K562 (cell line): ENCODE results near the gene POLR3GL. TPM values are rescaled to one million over a fixed set of nuclear protein-coding genes. Genes with fewer than 3 reads are reported as not detected.
A peak's percentile ranks its signal among the peaks of the same experiment; 100 is the strongest.

Experiments
- CBX5 ChIP-seq: IDR thresholded peaks from 2 replicates; pipeline ENCODE4 v1.6.1; 2014; ENCODE audit warnings: low read depth, borderline replicate concordance
- EP300 ChIP-seq: IDR thresholded peaks from 2 replicates; pipeline ENCODE4 v1.6.1; 2012; ENCODE audit warnings: low read length, improper control_type of control experiment
- FUS ChIP-seq: fragments of 200-400 bp; formaldehyde crosslinking; optimal IDR thresholded peaks from 2 replicates; pipeline ENCODE3; 2017; ENCODE audit warnings: low read depth, low read length
- HDAC1 ChIP-seq, 2 experiments: fragments of 450-650 bp; IDR thresholded peaks; 2 replicates each; pipeline ENCODE4 v1.6.1; 2016 to 2017; ENCODE audit warnings: inconsistent platforms in 1 of 2, mild to moderate bottlenecking in 1 of 2, moderate library complexity in 1 of 2
- HDAC3 ChIP-seq: fragments of 450-650 bp; IDR thresholded peaks from 2 replicates; pipeline ENCODE4 v1.6.1; 2018; ENCODE audit warnings: borderline replicate concordance, mild to moderate bottlenecking, moderate library complexity; ENCODE audit not compliant: partially characterized antibody
- HNRNPLL ChIP-seq: fragments of 200-400 bp; formaldehyde crosslinking; IDR thresholded peaks from 2 replicates; pipeline ENCODE4 v1.6.1; 2017; ENCODE audit warnings: low read length, low read depth, mild to moderate bottlenecking; ENCODE audit not compliant: poor library complexity, severe bottlenecking
- LCOR ChIP-seq: sonication (generic); formaldehyde crosslinking; IDR thresholded peaks from 2 replicates; pipeline ENCODE4 v1.8.0; 2022; ENCODE audit warnings: mild to moderate bottlenecking, missing genetic modification reagents
- NR2C1 ChIP-seq, 2 experiments: fragments of 450-650 bp; IDR thresholded peaks; 2 replicates each; pipeline ENCODE4 v1.6.1; 2017; ENCODE audit warnings: mild to moderate bottlenecking in 2 of 2, antibody characterized with exemption in 1 of 2, inconsistent platforms in 1 of 2, missing compliant biosample characterization in 1 of 2, missing genetic modification characterization in 1 of 2
- POLR2H ChIP-seq: IDR thresholded peaks from 2 replicates; pipeline ENCODE4 v1.6.1; 2016; ENCODE audit warnings: missing genetic modification characterization, low read depth, mild to moderate bottlenecking, control low read depth, missing compliant biosample characterization, moderate library complexity
- SPI1 ChIP-seq: IDR thresholded peaks from 2 replicates; pipeline ENCODE4 v1.6.1; 2011; ENCODE audit warnings: low read depth, low read length, control low read depth, borderline replicate concordance
- TAF1 ChIP-seq: IDR thresholded peaks from 2 replicates; pipeline ENCODE4 v1.6.1; 2011; ENCODE audit warnings: mild to moderate bottlenecking, low read length, moderate library complexity; ENCODE audit not compliant: insufficient read depth, control insufficient read depth, severe bottlenecking; ENCODE audit errors: extremely low read depth
- TEAD2 ChIP-seq: fragments of 450-650 bp; IDR thresholded peaks from 2 replicates; pipeline ENCODE4 v1.6.1; 2016; ENCODE audit warnings: missing genetic modification characterization, control low read depth, missing compliant biosample characterization
- TEAD4 ChIP-seq, 2 experiments: sonication (generic) in 1 of 2; formaldehyde crosslinking in 1 of 2; IDR thresholded peaks; 2 replicates each; pipeline versions ENCODE4 v1.6.1 to v1.8.0; 2012 to 2022; ENCODE audit warnings: borderline replicate concordance in 1 of 2, inconsistent platforms in 1 of 2, low read length in 1 of 2, mild to moderate bottlenecking in 1 of 2, missing genetic modification reagents in 1 of 2
- U2AF2 ChIP-seq: fragments of 200-400 bp; formaldehyde crosslinking; optimal IDR thresholded peaks from 2 replicates; pipeline ENCODE3; 2017; ENCODE audit warnings: low read depth, mild to moderate bottlenecking, low read length
- ZBTB7A ChIP-seq: IDR thresholded peaks from 2 replicates; pipeline ENCODE4 v1.6.1; 2011; ENCODE audit warnings: low read depth, mild to moderate bottlenecking, low read length, moderate library complexity, borderline replicate concordance; ENCODE audit not compliant: control insufficient read depth
- polyA plus RNA-seq, 8 experiments: library from polyadenylated mRNA; depleted of rRNA in 4 of 8; stranded (reverse) in 5 of 8; unstranded in 3 of 8; fragments of >200 nt; fragmentation: Nextera tagmentation in 2 of 8; fragmentation: Illumina TruSeq in 1 of 8; extraction: Ambion mirVana in 2 of 8; extraction: Trizol in 1 of 8; gene quantifications; 2 replicates each; pipeline versions ENCODE4 v1.2.1 to v1.2.3, GENCODE V29; 2011 to 2014; ENCODE audit warnings: inconsistent platforms in 1 of 8, missing spikeins in 1 of 8
- total RNA-seq, 7 experiments: library from RNA; depleted of rRNA in 6 of 7; stranded (reverse); fragments of >200 nt in 6 of 7; fragmentation: Illumina TruSeq in 2 of 7; extraction: Trizol in 2 of 7; gene quantifications; 2 replicates each; pipeline versions ENCODE4 v1.2.1 to v1.2.3, GENCODE V29; 2011 to 2021; ENCODE audit warnings: low replicate concordance in 1 of 7
- TF ChIP-seq, protein P1 (sequence below): fragments of 450-650 bp; IDR thresholded peaks from 2 replicates; pipeline ENCODE4 v1.6.1; 2016; ENCODE audit warnings: low read depth
- TF ChIP-seq, protein P2 (sequence below): sonication (generic); formaldehyde crosslinking; IDR thresholded peaks from 2 replicates; pipeline ENCODE4 v1.5.0; 2020; ENCODE audit warnings: missing genetic modification reagents

The POLR3GL gene
- total and polyA plus RNA-seq, 9 of the 15 experiments (the other 6 are each of a cell fraction or from before 2014, with no cell fraction given) = 14.6 to 48.4 (median 38.2) TPM

DNA sequence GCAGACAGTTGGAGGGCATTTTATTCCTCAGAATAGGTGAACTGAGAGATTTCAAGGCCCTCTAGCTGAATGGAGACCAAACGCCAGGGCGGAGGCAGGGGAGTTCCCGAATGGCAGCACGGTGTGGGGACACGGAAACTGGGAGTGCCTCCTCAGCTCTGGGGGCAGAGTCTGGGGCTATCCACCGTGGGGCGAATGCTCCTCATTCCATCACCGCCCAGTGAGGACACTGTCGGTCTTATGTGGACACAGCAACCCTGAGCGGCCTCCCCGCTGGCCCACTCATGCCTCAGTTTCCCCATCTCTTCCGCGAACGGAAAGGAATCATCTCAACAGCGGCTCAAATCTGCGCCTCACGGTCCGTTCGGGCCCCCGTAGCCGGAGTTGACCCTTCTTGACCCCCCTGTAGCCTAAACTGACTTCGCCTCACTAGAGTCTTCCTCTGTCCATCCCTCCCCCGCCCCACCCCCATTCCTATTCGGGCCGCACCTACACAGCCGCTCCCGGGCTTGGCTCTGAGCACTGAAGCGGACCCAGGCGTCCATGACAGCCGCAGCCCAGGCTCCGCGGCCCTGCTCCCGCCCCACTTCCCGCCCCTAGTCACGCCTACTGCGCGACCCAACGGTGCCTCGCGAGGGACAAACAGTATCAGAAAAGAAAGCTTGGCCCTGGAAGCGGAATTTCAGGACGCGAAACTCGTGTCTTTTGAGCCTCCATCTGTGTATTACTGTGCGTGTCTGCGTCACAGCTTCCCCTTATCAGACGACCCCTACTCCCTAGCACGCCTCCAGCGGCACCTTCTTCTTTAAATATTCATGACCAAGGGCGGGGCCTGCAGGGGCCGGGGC lies 46.1 kb upstream of the POLR3GL start, which contains the start of gene PEX11B (continued):
- TF ChIP-seq, protein P1, sequence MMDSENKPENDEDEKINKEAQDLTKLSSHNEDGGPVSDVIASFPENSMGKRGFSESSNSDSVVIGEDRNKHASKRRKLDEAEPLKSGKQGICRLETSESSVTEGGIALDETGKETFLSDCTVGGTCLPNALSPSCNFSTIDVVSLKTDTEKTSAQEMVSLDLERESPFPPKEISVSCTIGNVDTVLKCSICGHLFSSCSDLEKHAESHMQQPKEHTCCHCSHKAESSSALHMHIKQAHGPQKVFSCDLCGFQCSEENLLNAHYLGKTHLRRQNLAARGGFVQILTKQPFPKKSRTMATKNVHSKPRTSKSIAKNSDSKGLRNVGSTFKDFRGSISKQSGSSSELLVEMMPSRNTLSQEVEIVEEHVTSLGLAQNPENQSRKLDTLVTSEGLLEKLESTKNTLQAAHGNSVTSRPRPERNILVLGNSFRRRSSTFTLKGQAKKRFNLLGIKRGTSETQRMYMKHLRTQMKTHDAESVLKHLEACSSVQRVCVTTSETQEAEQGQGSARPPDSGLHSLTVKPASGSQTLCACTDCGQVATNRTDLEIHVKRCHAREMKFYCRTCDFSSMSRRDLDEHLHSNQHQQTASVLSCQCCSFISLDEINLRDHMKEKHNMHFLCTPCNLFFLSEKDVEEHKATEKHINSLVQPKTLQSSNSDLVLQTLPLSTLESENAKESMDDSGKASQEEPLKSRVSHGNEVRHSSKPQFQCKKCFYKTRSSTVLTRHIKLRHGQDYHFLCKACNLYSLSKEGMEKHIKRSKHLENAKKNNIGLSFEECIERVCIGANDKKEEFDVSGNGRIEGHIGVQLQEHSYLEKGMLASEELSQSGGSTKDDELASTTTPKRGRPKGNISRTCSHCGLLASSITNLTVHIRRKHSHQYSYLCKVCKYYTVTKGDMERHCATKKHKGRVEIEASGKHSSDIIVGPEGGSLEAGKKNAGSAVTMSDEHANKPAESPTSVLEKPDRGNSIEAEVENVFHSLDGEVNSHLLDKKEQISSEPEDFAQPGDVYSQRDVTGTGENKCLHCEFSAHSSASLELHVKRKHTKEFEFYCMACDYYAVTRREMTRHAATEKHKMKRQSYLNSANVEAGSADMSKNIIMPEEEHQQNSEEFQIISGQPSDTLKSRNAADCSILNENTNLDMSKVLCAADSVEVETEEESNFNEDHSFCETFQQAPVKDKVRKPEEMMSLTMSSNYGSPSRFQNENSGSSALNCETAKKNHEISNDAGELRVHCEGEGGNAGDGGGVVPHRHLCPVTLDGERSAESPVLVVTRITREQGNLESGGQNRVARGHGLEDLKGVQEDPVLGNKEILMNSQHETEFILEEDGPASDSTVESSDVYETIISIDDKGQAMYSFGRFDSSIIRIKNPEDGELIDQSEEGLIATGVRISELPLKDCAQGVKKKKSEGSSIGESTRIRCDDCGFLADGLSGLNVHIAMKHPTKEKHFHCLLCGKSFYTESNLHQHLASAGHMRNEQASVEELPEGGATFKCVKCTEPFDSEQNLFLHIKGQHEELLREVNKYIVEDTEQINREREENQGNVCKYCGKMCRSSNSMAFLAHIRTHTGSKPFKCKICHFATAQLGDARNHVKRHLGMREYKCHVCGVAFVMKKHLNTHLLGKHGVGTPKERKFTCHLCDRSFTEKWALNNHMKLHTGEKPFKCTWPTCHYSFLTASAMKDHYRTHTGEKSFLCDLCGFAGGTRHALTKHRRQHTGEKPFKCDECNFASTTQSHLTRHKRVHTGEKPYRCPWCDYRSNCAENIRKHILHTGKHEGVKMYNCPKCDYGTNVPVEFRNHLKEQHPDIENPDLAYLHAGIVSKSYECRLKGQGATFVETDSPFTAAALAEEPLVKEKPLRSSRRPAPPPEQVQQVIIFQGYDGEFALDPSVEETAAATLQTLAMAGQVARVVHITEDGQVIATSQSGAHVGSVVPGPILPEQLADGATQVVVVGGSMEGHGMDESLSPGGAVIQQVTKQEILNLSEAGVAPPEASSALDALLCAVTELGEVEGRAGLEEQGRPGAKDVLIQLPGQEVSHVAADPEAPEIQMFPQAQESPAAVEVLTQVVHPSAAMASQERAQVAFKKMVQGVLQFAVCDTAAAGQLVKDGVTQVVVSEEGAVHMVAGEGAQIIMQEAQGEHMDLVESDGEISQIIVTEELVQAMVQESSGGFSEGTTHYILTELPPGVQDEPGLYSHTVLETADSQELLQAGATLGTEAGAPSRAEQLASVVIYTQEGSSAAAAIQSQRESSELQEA = peak; percentile 96
- TF ChIP-seq TEAD2 (tag) = no peak
- TF ChIP-seq U2AF2 = no peak
- peak; percentile 9; the same call in 1 of the 2 replicates for TF ChIP-seq ZBTB7A
- TF ChIP-seq EP300 = peak; percentile 19; the same call in 1 of the 2 replicates
- peak; percentile 49 for TF ChIP-seq HNRNPLL
- TF ChIP-seq LCOR = 0 out of 2 replicates have a peak, but pooled peaks have one; percentile 15
- no peak for TF ChIP-seq CBX5
- TF ChIP-seq TAF1 = peak; percentile 62
- TF ChIP-seq HDAC3 = no peak
- TF ChIP-seq POLR2H (tag) = no peak
- TF ChIP-seq HDAC1 (IDR thresholded peaks at IDR 0.05) = peak in 1 of 2 experiments; percentile 71; a peak in 2 of 4 replicates
- peak; percentile 49 for TF ChIP-seq NR2C1 (IDR thresholded peaks at IDR 0.05)
- no peak for TF ChIP-seq NR2C1 (tag; IDR thresholded peaks at IDR 0.05)
- peak; percentile 36 for TF ChIP-seq TEAD4 (IDR thresholded peaks at IDR 0.05; ENCODE audit: low read length)
- TF ChIP-seq TEAD4 (CRISPR knock-in tag; IDR thresholded peaks at IDR 0.05; ENCODE audit: borderline replicate concordance) = peak; percentile 76; the same call in 1 of the 2 replicates
- TF ChIP-seq FUS = no peak
- TF ChIP-seq SPI1 = peak; percentile 48; the same call in 1 of the 2 replicates
- TF ChIP-seq, protein P2, sequence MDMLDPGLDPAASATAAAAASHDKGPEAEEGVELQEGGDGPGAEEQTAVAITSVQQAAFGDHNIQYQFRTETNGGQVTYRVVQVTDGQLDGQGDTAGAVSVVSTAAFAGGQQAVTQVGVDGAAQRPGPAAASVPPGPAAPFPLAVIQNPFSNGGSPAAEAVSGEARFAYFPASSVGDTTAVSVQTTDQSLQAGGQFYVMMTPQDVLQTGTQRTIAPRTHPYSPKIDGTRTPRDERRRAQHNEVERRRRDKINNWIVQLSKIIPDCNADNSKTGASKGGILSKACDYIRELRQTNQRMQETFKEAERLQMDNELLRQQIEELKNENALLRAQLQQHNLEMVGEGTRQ (CRISPR knock-in tag) = no peak
